K562 (cell line): ENCODE measurements around the gene UCHL5. TPM values are rescaled to one million over a fixed set of nuclear protein-coding genes. Genes with fewer than 3 reads are reported as not detected.

Source experiments
- ATF6 ChIP-seq: sonication (generic); formaldehyde crosslinking; IDR thresholded peaks from 2 replicates; pipeline ENCODE4 v1.4.0; 2020; ENCODE audit warnings: mild to moderate bottlenecking, missing genetic modification reagents
- CSDE1 ChIP-seq, 2 experiments: fragments of 450-650 bp; IDR thresholded peaks; 2 replicates each; pipeline ENCODE4 v1.6.1; 2016; ENCODE audit warnings: mild to moderate bottlenecking in 1 of 2
- CXXC5 ChIP-seq: fragments of 250-450 bp; sonication (Bioruptor Pico); IDR thresholded peaks from 2 replicates; pipeline ENCODE4 v1.8.0; 2022; ENCODE audit warnings: inconsistent platforms, mild to moderate bottlenecking, moderate library complexity
- GABPB1 ChIP-seq: sonication (generic); formaldehyde crosslinking; IDR thresholded peaks from 2 replicates; pipeline ENCODE4 v1.8.0; 2022; ENCODE audit warnings: mild to moderate bottlenecking, missing genetic modification reagents
- HMBOX1 ChIP-seq: sonication (generic); IDR thresholded peaks from 2 replicates; pipeline ENCODE4 v1.6.1; 2016
- KAT7 ChIP-seq: sonication (generic); formaldehyde crosslinking; IDR thresholded peaks from 2 replicates; pipeline ENCODE4 v1.8.0; 2022; ENCODE audit warnings: missing genetic modification reagents, mild to moderate bottlenecking, borderline replicate concordance
- MAFF ChIP-seq: IDR thresholded peaks from 2 replicates; pipeline ENCODE4 v1.6.1; 2012; ENCODE audit warnings: low read length, improper control_type of control experiment
- MTA1 ChIP-seq: fragments of 450-650 bp; IDR thresholded peaks from 2 replicates; pipeline ENCODE4 v1.6.1; 2017; ENCODE audit warnings: borderline replicate concordance
- POLR2AphosphoS5 ChIP-seq: IDR thresholded peaks from 2 replicates; pipeline ENCODE4 v1.6.1; 2011; ENCODE audit warnings: mild to moderate bottlenecking, low read depth, low read length, moderate library complexity; ENCODE audit not compliant: control insufficient read depth, insufficient read depth
- PURB ChIP-seq: sonication (generic); formaldehyde crosslinking; IDR thresholded peaks from 2 replicates; pipeline ENCODE4 v1.9.0; 2021; ENCODE audit warnings: low read depth, mild to moderate bottlenecking, missing genetic modification reagents
- TEAD4 ChIP-seq, 2 experiments: sonication (generic) in 1 of 2; formaldehyde crosslinking in 1 of 2; IDR thresholded peaks; 2 replicates each; pipeline versions ENCODE4 v1.6.1 to v1.8.0; 2012 to 2022; ENCODE audit warnings: borderline replicate concordance in 1 of 2, inconsistent platforms in 1 of 2, low read length in 1 of 2, mild to moderate bottlenecking in 1 of 2, missing genetic modification reagents in 1 of 2
- ZBTB11 ChIP-seq, 3 experiments: fragments of 200-800 bp in 1 of 3; fragments of 250-450 bp in 1 of 3; fragments of 450-650 bp in 1 of 3; sonication (Bioruptor Pico) in 1 of 3; sonication (Bioruptor generic) in 1 of 3; formaldehyde crosslinking in 1 of 3; IDR thresholded peaks; 2 replicates each; pipeline versions ENCODE4 v1.6.1 to v1.8.0; 2016 to 2022; ENCODE audit warnings: mild to moderate bottlenecking in 2 of 3, missing genetic modification characterization in 2 of 3, missing compliant biosample characterization in 1 of 3, moderate library complexity in 1 of 3
- ZNF592 ChIP-seq: fragments of 450-650 bp; IDR thresholded peaks from 2 replicates; pipeline ENCODE4 v1.6.1; 2017; ENCODE audit warnings: antibody characterized with exemption, mild to moderate bottlenecking
- polyA plus RNA-seq, 8 experiments: library from polyadenylated mRNA; depleted of rRNA in 4 of 8; stranded (reverse) in 5 of 8; unstranded in 3 of 8; fragments of >200 nt; fragmentation: Nextera tagmentation in 2 of 8; fragmentation: Illumina TruSeq in 1 of 8; extraction: Ambion mirVana in 2 of 8; extraction: Trizol in 1 of 8; gene quantifications; 2 replicates each; pipeline versions ENCODE4 v1.2.1 to v1.2.3, GENCODE V29; 2011 to 2014; ENCODE audit warnings: inconsistent platforms in 1 of 8, missing spikeins in 1 of 8
- total RNA-seq, 7 experiments: library from RNA; depleted of rRNA in 6 of 7; stranded (reverse); fragments of >200 nt in 6 of 7; fragmentation: Illumina TruSeq in 2 of 7; extraction: Trizol in 2 of 7; gene quantifications; 2 replicates each; pipeline versions ENCODE4 v1.2.1 to v1.2.3, GENCODE V29; 2011 to 2021; ENCODE audit warnings: low replicate concordance in 1 of 7

The UCHL5 gene
- total and polyA plus RNA-seq, 9 of the 15 experiments (the other 6 are each of a cell fraction or from before 2014, with no cell fraction given) = 61.0 to 206 (median 122) TPM

DNA sequence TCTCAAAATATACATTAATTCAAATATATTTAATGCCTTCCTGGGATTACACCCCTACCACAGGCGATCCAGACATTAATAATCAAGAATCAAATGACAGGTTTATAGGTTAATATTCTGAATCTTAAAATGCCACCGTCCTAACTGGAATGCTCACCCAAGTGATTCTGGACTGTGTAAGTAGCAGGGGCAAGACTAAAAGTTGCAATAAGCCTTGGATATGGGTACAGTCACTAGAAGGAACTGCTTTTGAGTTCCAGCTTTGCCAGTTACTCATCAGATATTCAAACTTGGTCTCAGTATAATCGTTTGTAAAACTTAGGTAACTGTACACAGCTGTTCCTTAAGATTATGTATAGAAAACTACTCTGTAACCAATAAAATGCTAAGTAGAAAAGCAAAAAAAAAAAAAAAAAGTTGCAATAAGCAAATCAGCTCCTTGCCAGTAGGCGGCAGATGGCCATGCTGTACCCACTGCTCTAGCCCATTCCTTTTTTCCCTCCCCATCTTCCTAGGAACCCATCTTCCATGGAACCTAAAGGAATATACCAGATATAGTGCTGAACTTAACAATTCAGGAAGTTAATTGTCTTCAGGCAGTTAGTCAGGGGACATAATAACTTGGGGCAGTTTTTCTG is 10.7 kb upstream of the UCHL5 start (continued):
- TF ChIP-seq HMBOX1 (peak; percentile 76), ATF6 (CRISPR knock-in tag) (no peak), ZBTB11 (CRISPR knock-in tag; IDR thresholded peaks at IDR 0.05) (peak in 1 of 3 experiments; percentile 56; a peak in 1 of 6 replicates), MAFF (no peak), TEAD4 (IDR thresholded peaks at IDR 0.05; ENCODE audit: low read length) (peak; percentile 27; the same call in 1 of the 2 replicates), TEAD4 (CRISPR knock-in tag; IDR thresholded peaks at IDR 0.05; ENCODE audit: borderline replicate concordance) (no peak), PURB (CRISPR knock-in tag) (no peak), GABPB1 (CRISPR knock-in tag) (0 out of 2 replicates have a peak, but pooled peaks have one; percentile 61), CXXC5 (peak; percentile 31; the same call in 1 of the 2 replicates), KAT7 (CRISPR knock-in tag) (no peak), CSDE1 (IDR thresholded peaks at IDR 0.05) (no peak), MTA1 (no peak), ZNF592 (0 out of 2 replicates have a peak, but pooled peaks have one; percentile 44), POLR2AphosphoS5 (peak; percentile 45)
